Upper lobe of right lung (tissue), 1 donor: ENCODE data around the gene TTLL6. TPM values are rescaled to one million over a fixed set of nuclear protein-coding genes. Genes with fewer than 3 reads are reported as not detected.
A peak's percentile ranks its signal among the peaks of the same experiment; 100 is the strongest.

Experiments used
- ATAC-seq: fragments of 200-7000 bp; cut with Tn5 transposase; one replicate; pipeline ENCODE4 v1.9.1; 2020; ENCODE audit warnings: mild to moderate bottlenecking, moderate library complexity
- DNase-seq: peaks from one replicate; pipeline ENCODE4 v3.0.0-alpha.2; 2020
- H3K27ac ChIP-seq: fragments of 200-600 bp; one replicate; pipeline ENCODE4 v1.8.0; 2022
- H3K27me3 ChIP-seq: fragments of 200-600 bp; one replicate; pipeline ENCODE4 v1.8.0; 2022; ENCODE audit warnings: mild to moderate bottlenecking
- H3K36me3 ChIP-seq: fragments of 200-600 bp; one replicate; pipeline ENCODE4 v1.8.0; 2022
- H3K4me1 ChIP-seq: fragments of 200-600 bp; one replicate; pipeline ENCODE4 v1.8.0; 2022
- H3K4me3 ChIP-seq: fragments of 200-600 bp; one replicate; pipeline ENCODE4 v1.8.0; 2022; ENCODE audit warnings: mild to moderate bottlenecking
- H3K9me3 ChIP-seq: fragments of 200-600 bp; one replicate; pipeline ENCODE4 v1.8.0; 2022
- CTCF ChIP-seq: fragments of 200-600 bp; IDR thresholded peaks from one replicate; pipeline ENCODE4 v1.8.0; 2022; ENCODE audit warnings: antibody characterized with exemption
- intact Hi-C: fragments of 100-400 bp; cut with DNase I; formaldehyde crosslinking; loops from one replicate; pipeline ENCODE4 v1.11.0; 2022
- long read RNA-seq: library from polyadenylated mRNA; unstranded; transcript quantifications from one replicate; pipeline ENCODE4 v2.0.0, GENCODE V29; 2021
- total RNA-seq: library from RNA; stranded (reverse); fragmentation: NEBNext Ultra II Directional; extraction: Animal tissue kit (Norgen Biotek cat#: 25700); gene quantifications from one replicate; pipeline ENCODE4 v1.2.1, GENCODE V29; 2021
- donor health status: DM: no; HTN: yes; CAD: no; lungs with severe emphysema.

The TTLL6 gene
- 0.20 TPM for total RNA-seq
- long read RNA-seq, result 0 reads

- peak within 1 kb of the TSS; percentile 44 for H3K4me3 ChIP-seq
- DNase-seq (peak; percentile 93), ATAC-seq (peak; percentile 98)
- no peaks in the 10 kb centered on the region for H3K9me3 ChIP-seq
- H3K4me1 ChIP-seq, result peaks cover 22% of the 10 kb centered on the region
- intact Hi-C loops, result no loop called here
- TF ChIP-seq CTCF, result no peak
- no peak within 1 kb of the TSS for H3K27ac ChIP-seq
- H3K36me3 ChIP-seq, result no peaks in the 10 kb centered on the region
- H3K27me3 ChIP-seq, result peaks cover 3% of the 10 kb centered on the region
These were observed at the start of gene TTLL6 for GRCh38 chr17:48816774-48817590. TSS of gene TTLL6 (minus strand) at chr17:48817229. CDS start at chr17:48817072, 157 bp downstream.

GRCh38 chr17:48860456-48860855, 43.4 kb upstream of the TTLL6 start:
- no peak overlapping the region for H3K4me3 ChIP-seq
- ATAC-seq (no peak), DNase-seq (no peak)
- no peaks in the 10 kb centered on the region for H3K4me1 ChIP-seq
- peaks cover 98% of the 10 kb centered on the region for H3K36me3 ChIP-seq
- H3K27ac ChIP-seq, result no peak overlapping the region
- TF ChIP-seq CTCF, result no peak
- H3K27me3 ChIP-seq, result no peaks in the 10 kb centered on the region
- no peaks in the 10 kb centered on the region for H3K9me3 ChIP-seq
- intact Hi-C loops, result no loop called here

- no peak for DNase-seq
- no peak overlapping the region for H3K4me3 ChIP-seq
- no peak for TF ChIP-seq CTCF
- no peaks in the 10 kb centered on the region for H3K4me1 ChIP-seq
- H3K36me3 ChIP-seq, result peaks cover 98% of the 10 kb centered on the region
- intact Hi-C loops, result no loop called here
- H3K9me3 ChIP-seq, result no peaks in the 10 kb centered on the region
- no peak for ATAC-seq
- no peak overlapping the region for H3K27ac ChIP-seq
- H3K27me3 ChIP-seq, result no peaks in the 10 kb centered on the region
These were observed 43.0 kb upstream of the TTLL6 start for GRCh38 chr17:48860034-48860433.

GRCh38 chr17:48856122-48856821, 39.2 kb upstream of the TTLL6 start:
- Histone ChIP-seq H3K9me3 (no peaks in the 10 kb centered on the region), H3K4me1 (no peaks in the 10 kb centered on the region), H3K27ac (no peak overlapping the region), H3K36me3 (peaks cover 96% of the 10 kb centered on the region), H3K4me3 (no peak overlapping the region), H3K27me3 (no peaks in the 10 kb centered on the region)
- DNase-seq (no peak), ATAC-seq (no peak)
- no peak for TF ChIP-seq CTCF
- intact Hi-C loops, result no loop called here

GRCh38 chr17:48854774-48855476, 37.9 kb upstream of the TTLL6 start:
- intact Hi-C loops, result no loop called here
- peaks cover 96% of the 10 kb centered on the region for H3K36me3 ChIP-seq
- TF ChIP-seq CTCF, result no peak

More at GRCh38 chr17:48854774-48855476, 37.9 kb upstream of the TTLL6 start:
- Histone ChIP-seq H3K27ac (no peak overlapping the region), H3K4me3 (no peak overlapping the region), H3K27me3 (no peaks in the 10 kb centered on the region), H3K9me3 (no peaks in the 10 kb centered on the region), H3K4me1 (no peaks in the 10 kb centered on the region)
- no peak for DNase-seq
- ATAC-seq, result no peak
